Activated CD8-positive, alpha-beta memory T cell treated with anti-CD3 and anti-CD28 coated beads, Interleukin-2, amount 50 U/mL, for 4 hours (primary cell): Measurements from ENCODE around the gene ANKRD62.
"Not testable (repeated sequence)": the region's sequence is repeated elsewhere in the genome, so short reads cannot be mapped to it uniquely, and the experiment has no call there.

Experiments
- DNase-seq: peaks from one replicate; pipeline ENCODE4 v3.0.0-alpha.2; 2020

Gene ANKRD62

DNA sequence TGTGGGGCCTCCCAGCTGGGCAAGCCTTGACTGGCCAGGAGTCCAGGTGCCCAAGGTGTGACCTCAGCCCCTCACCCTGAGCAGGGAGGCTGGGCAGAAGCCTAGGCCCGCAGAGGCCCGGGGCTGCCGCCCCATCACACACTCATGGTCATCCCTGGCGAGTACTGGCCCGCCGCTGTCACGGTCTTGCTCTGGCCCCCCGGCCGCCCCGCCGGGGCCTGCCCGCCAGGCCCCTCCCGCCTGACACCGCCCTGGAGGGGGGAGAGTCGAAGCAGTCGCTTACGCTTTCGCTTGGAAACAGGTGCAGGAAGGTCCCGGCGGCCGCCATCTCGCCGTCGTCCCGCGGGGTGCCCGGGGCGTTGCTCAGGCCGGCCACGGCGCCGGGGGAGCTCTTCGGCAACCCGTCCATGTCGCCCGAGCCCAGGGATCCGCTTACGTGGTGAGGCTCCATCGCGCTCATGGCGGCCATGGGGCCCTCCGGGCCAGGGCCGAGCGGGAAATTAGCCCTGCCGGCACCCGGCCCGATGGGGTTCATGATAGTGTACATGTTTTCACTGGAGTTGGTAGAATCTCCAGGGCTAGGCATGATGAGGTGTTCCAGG lies 26.6 kb upstream of the ANKRD62 start:
- DNase-seq, result no peak

GRCh38 chr18:12067671-12068070 lies 26.0 kb upstream of the ANKRD62 start:
- DNase-seq, result no peak

DNA sequence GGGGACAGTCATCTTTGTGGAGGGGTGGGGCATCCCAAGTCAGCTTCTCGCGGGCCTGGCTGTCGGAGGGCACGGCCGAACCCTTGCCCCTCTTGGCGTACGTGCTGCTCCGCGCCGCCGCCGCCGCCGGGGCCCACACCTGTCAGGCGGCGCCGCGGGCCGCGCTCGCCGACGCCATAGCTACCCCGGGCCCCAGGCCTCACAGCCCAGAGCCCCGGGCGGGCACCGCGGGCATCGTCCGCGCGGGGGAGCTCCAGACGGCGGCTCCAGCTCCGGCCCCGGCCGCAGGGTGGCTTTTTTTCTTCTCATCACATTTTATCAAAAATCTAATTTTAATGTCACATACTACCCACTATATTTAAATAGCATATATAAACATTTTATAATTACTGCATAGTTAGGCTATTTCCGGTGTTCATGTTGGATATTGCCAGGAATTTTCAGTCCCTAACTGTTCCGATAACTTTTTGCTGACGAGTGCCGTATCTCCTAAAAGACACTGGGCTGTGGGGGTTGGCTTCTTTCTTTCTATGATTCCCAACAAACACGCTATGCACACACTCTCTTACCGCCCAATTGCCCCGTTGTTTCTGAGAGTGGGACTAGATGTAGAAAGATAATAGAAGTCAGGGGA lies 25.2 kb upstream of the ANKRD62 start:
- not testable (repeated sequence) for DNase-seq

GRCh38 chr18:12068950-12069320 lies 24.7 kb upstream of the ANKRD62 start:
- no peak for DNase-seq

DNA sequence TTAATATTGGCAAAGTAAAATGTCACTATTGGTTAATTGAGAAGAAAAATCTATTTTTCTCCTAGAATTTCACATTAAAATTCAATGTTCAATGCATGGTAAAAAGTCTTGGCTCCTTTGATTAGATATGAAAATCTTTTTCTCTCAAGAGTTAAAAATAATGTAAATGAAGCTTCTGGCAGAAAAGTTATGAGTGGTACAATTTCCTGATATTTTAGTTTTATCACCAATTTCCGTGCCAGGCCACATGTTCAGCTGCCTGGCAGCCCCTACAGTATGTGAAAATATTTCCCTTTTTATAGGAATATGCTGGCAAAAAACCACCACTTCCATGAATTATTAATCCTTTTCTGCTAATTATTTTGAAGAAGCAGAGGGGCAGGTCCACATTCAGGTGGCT lies 22.6 kb upstream of the ANKRD62 start:
- DNase-seq, result not testable (repeated sequence)

DNA sequence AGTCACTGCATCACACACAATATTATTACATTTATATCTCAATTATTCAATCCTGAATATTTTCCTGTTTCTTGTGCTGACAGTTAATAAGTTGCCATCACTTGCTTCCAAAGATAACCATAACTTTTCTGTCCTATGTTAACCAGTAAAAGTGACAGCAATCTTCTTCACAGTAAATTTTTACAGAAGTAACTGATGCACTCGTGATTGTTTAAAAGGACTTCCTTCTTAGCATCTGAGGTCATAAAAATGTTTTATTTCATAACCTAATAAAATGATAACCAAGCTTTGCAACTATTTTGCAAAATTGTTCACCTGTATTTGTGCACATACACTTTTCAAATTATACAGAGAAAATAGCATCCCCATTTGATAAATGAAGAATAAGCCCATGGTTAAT lies 20.6 kb upstream of the ANKRD62 start:
- no peak for DNase-seq

DNA sequence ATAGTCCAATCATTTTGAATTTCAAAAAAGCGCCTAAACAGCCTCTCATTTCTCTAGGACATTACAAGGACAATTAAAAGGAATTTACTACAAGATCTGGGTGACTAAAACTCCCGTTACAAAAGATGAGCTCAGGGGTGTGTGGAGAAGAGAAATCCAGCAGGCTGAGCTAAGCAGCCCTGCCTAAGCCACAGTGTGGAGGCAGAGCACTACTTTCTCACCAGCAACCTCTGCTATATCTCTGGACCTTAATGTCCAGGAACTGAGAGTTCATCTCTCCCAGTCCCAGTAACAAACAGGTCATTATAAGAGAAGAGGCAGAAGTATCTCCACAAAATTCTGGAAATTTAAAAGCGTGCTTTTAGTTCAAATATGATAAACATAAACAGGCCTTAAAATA lies 18.9 kb upstream of the ANKRD62 start:
- DNase-seq, result no peak

GRCh38 chr18:12076424-12077140 lies 17.1 kb upstream of the ANKRD62 start:
- DNase-seq, result no peak

DNA sequence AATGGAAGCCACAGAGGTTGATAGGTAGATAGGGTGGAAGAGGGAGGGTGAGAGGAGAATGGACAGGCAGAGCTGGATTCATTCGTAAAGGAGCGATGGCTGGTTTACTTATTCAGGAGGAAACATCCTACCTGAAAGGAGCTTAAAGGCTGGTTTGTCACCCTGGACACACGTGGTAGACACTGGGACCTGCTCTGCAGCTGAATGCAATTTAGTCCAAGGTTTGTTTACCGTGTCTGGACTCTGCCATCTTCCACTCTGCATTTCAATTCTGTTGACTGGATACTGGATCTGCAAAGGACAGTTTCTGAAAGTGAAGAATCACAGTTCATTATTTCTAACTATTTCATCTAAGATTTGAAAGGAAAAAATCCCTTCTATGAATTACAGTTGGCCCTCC lies 15.6 kb upstream of the ANKRD62 start:
- DNase-seq, result not testable (repeated sequence)

GRCh38 chr18:12079491-12080237 lies 14.0 kb upstream of the ANKRD62 start:
- DNase-seq, result no peak

GRCh38 chr18:12085136-12085535 lies 8.5 kb upstream of the ANKRD62 start:
- no peak for DNase-seq

DNA sequence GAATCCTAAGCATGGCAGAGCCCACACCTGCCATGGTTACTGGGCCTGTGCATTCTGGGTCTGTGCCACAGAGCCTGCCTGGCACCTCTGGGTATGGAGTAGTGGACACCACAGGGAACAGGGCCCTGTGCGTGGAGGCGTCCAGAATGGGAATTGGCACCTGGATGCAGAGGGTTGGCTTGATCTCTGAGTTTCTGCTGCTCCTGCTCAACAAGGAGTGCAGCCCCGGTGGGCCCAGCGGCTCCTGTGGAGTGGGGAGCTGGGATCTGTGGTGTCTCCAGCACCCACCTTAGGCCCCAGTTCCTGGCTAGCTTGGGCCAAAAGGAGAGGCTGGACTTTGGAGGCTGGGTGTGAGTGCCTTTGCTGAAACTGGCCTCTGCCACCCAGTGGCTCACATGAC lies 7.9 kb upstream of the ANKRD62 start:
- DNase-seq, result no peak

GRCh38 chr18:12086249-12086648 lies 7.4 kb upstream of the ANKRD62 start:
- no peak for DNase-seq

GRCh38 chr18:12086677-12087470 lies 6.8 kb upstream of the ANKRD62 start:
- no peak for DNase-seq

DNA sequence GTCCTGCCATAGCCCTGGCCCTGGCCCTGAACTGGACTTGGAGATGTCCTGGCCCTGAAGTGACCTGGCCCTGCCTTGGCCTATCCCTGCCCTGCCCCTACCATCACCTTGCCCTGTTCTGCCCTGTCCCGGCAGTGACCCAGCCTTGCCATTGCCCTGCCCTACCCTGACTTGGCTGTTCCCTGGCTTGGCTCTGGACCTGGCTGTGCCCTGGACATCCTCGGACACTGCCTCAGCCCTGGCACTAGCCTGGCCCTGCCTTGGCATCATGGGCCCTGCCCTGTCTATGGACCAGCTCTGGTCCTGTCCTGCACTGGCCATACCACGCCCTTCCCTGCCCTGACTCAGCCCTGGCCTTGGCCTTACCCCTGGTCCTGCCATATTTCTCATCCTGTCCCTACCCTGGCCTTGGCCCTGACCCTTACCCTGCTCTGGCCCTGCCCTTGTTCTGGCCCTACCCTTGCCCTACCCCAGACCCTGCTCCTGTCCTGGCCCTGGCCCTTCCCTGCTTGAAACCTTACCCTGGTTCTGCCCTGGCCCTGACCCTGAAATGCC lies 6.1 kb upstream of the ANKRD62 start:
- DNase-seq, result no peak

DNA sequence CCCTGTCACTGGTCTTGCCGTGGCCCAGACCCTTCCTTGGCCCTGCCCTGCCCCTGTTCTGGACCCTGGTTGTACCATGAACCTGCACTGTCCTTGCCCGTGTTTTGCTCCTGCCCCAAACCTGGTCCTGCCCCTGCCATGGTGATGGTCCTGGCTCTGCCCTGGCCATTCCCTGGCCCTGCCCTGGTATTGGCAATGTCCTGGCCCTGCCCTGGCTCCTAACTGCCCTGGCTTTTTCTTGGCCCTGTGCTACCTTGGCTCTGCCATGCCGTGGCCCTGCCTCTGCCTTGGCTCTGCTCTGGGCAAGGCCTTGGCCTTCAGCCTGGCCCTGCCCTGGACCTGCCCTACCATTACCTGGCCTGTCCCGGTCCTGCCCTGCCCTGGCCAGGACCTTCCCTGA lies 5.5 kb upstream of the ANKRD62 start:
- DNase-seq, result no peak

DNA sequence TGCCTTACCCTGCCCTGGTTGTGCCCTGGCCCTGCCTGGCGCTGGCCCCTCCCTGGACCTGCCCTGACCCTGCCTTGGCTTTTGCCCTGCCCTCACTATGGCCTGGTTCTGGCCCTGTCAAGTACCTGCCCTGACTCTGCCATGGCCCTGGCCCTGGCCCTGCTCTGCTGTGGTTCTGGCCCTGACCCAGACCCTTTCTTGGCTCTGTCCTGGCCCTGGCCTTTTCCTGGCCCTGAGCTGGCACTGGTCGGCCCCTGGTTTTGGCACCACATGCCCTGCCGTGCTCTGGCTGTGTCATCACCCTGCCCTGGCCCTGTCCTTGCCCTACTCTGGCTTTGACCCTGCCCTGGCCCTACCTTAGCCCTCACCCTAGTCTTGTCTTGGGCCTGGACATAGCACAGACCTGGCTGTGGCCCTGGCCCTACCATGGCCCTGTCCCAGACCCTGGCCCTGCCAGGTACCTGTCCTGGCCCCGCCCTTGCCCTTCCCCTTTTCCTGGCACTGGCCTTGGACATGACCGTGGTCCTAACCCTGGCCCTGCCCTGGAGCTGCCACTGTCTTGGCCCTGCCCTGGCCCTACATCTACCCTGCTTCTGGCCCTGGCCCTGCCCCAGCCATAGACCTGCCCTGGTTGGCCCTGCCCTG lies 4.8 kb upstream of the ANKRD62 start:
- no peak for DNase-seq

- no peak for DNase-seq
These were observed 2.0 kb upstream of the ANKRD62 start for GRCh38 chr18:12091538-12092141.

GRCh38 chr18:12092398-12093229 lies 1.0 kb upstream of the ANKRD62 start:
- no peak for DNase-seq

DNA sequence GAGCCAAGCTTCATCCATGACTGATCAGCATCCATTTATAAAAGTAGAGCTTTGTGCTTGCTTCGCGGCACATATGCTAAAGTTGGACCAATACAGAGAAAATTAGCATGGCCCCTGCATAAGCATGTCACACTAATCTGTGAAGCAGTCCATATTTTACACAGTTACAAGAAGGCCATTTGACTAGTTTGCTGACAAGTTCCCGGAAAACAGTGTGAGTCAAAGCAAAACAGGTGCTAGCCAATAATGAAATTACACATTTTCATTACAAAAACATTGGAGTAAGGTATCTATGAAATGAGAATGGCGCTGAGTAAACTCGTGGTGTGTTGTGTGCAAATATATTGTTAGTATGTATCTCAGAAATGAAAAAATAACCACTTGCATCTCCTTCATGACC lies 4.7 kb downstream of the ANKRD62 start:
- DNase-seq, result no peak

GRCh38 chr18:12099160-12099559 lies 5.5 kb downstream of the ANKRD62 start:
- no peak for DNase-seq
